22Rv1 (cell line): ENCODE results near the gene SLFN12L.

Source experiments
- ZFX ChIP-seq: fragments of 450-650 bp; IDR thresholded peaks from 2 replicates; pipeline ENCODE4 v1.6.1; 2017; ENCODE audit warnings: antibody characterized with exemption, borderline replicate concordance
- TF ChIP-seq, protein P1 (sequence below): fragments of 450-650 bp; IDR thresholded peaks from 2 replicates; pipeline ENCODE4 v1.5.1; 2017; ENCODE audit warnings: mild to moderate bottlenecking

DNA sequence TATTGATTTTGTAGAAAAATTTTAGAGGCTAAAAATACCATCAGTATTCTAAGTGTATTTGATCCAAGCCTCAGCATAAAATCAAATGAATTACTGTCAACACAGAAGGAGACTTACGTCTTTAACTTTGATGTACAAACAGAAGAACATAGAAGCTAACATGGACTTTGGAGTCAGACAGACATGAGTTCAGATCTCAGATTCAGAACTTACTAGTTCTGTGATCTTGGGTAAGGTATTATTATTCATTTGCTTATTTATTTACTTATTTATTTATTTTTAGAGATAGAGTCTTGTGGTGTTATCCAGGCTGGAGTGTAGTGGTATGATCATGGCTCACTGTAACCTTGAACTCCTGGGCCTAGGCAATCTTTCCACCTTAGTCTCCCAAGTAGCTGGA is 4.0 kb upstream of the SLFN12L start:
- TF ChIP-seq, protein P1, sequence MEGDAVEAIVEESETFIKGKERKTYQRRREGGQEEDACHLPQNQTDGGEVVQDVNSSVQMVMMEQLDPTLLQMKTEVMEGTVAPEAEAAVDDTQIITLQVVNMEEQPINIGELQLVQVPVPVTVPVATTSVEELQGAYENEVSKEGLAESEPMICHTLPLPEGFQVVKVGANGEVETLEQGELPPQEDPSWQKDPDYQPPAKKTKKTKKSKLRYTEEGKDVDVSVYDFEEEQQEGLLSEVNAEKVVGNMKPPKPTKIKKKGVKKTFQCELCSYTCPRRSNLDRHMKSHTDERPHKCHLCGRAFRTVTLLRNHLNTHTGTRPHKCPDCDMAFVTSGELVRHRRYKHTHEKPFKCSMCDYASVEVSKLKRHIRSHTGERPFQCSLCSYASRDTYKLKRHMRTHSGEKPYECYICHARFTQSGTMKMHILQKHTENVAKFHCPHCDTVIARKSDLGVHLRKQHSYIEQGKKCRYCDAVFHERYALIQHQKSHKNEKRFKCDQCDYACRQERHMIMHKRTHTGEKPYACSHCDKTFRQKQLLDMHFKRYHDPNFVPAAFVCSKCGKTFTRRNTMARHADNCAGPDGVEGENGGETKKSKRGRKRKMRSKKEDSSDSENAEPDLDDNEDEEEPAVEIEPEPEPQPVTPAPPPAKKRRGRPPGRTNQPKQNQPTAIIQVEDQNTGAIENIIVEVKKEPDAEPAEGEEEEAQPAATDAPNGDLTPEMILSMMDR, result no peak
- no peak for TF ChIP-seq ZFX
